ENCODE data around the gene FBLN1. TPM values are rescaled to one million over a fixed set of nuclear protein-coding genes. Genes with fewer than 3 reads are reported as not detected.

The FBLN1 gene
- polyA plus RNA-seq, 1 donor from 2014 or later: 3.4 TPM

DNA sequence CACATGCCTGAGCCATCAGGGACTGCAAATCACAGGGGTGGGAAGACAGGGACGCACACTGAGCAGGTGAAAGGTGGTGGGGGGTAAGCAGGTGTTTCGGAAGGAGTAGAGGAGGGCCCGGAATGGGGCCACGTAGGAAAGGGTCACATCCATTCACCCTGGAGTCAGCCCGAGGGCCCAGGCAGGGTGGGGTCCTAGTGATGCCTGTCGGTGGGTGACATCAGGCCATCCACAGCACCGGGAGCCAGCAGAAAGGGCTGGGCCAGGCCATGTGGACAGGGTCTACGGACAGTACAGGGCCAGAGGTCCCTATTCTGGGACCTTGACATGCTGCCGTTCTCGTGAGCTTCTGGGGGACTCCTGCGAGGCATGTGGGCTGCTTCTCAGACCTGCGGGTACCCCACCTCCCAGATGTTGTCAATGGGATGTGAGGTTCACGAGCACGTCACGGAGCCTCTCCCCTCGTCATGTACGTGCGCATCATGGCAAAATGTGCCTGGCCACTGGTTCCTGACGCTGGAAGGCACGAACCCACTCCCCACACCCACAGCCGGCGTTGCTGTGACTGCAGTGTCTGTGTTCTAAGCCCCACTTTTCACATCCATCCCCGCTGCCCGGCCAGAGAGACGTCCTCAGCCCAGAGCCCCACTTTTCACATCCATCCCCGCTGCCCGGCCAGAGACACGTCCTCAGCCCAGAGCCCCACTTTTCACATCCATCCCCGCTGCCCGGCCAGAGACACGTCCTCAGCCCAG lies 84.1 kb downstream of the FBLN1 start:
- Histone ChIP-seq H3K27me3 (ENCODE audit: insufficient read depth, low read depth, low read length) (no peaks in the 10 kb centered on the region), H3K9ac (ENCODE audit: low read length) (no peak overlapping the region), H3F3A (ENCODE audit: insufficient read depth, low read length, poor library complexity, severe bottlenecking) (no peaks in the 10 kb centered on the region), H3K9me2 (ENCODE audit: insufficient read depth, low read length) (no peaks in the 10 kb centered on the region), H3K9me3 (ENCODE audit: low read length) (no peaks in the 10 kb centered on the region), H3K4me3 (ENCODE audit: low read length) (no peak overlapping the region), H3K27ac (ENCODE audit: low read length) (no peak overlapping the region), H3K79me2 (replicated peaks; ENCODE audit: insufficient read depth, low read length) (no peaks in the 10 kb centered on the region), H4K20me1 (ENCODE audit: insufficient read depth) (no peaks in the 10 kb centered on the region), H3K4me2 (ENCODE audit: low read length) (no peak overlapping the region), H2AFZ (ENCODE audit: low read depth, low read length) (no peak overlapping the region), H3K36me3 (ENCODE audit: insufficient read depth, low read length) (no peaks in the 10 kb centered on the region)
- no peak for TF ChIP-seq EP300 (conservative IDR thresholded peaks at IDR 0.05; ENCODE audit: poor library complexity, severe bottlenecking)
- TF ChIP-seq EZH2 (IDR thresholded peaks at IDR 0.05; ENCODE audit: borderline replicate concordance, insufficient read depth, low read length, poor library complexity, severe bottlenecking): no peak
- no peak for TF ChIP-seq POLR2AphosphoS5 (IDR thresholded peaks at IDR 0.05)
- no peak for TF ChIP-seq SMC3 (conservative IDR thresholded peaks at IDR 0.05; ENCODE audit: poor library complexity)
- no peak for TF ChIP-seq MXI1 (conservative IDR thresholded peaks at IDR 0.05; ENCODE audit: poor library complexity, severe bottlenecking)
- TF ChIP-seq TAF1 (IDR thresholded peaks at IDR 0.05; ENCODE audit: low read depth): no peak
- TF ChIP-seq, protein P1, sequence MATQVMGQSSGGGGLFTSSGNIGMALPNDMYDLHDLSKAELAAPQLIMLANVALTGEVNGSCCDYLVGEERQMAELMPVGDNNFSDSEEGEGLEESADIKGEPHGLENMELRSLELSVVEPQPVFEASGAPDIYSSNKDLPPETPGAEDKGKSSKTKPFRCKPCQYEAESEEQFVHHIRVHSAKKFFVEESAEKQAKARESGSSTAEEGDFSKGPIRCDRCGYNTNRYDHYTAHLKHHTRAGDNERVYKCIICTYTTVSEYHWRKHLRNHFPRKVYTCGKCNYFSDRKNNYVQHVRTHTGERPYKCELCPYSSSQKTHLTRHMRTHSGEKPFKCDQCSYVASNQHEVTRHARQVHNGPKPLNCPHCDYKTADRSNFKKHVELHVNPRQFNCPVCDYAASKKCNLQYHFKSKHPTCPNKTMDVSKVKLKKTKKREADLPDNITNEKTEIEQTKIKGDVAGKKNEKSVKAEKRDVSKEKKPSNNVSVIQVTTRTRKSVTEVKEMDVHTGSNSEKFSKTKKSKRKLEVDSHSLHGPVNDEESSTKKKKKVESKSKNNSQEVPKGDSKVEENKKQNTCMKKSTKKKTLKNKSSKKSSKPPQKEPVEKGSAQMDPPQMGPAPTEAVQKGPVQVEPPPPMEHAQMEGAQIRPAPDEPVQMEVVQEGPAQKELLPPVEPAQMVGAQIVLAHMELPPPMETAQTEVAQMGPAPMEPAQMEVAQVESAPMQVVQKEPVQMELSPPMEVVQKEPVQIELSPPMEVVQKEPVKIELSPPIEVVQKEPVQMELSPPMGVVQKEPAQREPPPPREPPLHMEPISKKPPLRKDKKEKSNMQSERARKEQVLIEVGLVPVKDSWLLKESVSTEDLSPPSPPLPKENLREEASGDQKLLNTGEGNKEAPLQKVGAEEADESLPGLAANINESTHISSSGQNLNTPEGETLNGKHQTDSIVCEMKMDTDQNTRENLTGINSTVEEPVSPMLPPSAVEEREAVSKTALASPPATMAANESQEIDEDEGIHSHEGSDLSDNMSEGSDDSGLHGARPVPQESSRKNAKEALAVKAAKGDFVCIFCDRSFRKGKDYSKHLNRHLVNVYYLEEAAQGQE (IDR thresholded peaks at IDR 0.05; ENCODE audit: borderline replicate concordance): no peak
- TF ChIP-seq RAD21 (conservative IDR thresholded peaks at IDR 0.05): no peak
- TF ChIP-seq, protein P2, sequence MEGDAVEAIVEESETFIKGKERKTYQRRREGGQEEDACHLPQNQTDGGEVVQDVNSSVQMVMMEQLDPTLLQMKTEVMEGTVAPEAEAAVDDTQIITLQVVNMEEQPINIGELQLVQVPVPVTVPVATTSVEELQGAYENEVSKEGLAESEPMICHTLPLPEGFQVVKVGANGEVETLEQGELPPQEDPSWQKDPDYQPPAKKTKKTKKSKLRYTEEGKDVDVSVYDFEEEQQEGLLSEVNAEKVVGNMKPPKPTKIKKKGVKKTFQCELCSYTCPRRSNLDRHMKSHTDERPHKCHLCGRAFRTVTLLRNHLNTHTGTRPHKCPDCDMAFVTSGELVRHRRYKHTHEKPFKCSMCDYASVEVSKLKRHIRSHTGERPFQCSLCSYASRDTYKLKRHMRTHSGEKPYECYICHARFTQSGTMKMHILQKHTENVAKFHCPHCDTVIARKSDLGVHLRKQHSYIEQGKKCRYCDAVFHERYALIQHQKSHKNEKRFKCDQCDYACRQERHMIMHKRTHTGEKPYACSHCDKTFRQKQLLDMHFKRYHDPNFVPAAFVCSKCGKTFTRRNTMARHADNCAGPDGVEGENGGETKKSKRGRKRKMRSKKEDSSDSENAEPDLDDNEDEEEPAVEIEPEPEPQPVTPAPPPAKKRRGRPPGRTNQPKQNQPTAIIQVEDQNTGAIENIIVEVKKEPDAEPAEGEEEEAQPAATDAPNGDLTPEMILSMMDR (IDR thresholded peaks at IDR 0.05; ENCODE audit: poor library complexity, severe bottlenecking): no peak

DNA sequence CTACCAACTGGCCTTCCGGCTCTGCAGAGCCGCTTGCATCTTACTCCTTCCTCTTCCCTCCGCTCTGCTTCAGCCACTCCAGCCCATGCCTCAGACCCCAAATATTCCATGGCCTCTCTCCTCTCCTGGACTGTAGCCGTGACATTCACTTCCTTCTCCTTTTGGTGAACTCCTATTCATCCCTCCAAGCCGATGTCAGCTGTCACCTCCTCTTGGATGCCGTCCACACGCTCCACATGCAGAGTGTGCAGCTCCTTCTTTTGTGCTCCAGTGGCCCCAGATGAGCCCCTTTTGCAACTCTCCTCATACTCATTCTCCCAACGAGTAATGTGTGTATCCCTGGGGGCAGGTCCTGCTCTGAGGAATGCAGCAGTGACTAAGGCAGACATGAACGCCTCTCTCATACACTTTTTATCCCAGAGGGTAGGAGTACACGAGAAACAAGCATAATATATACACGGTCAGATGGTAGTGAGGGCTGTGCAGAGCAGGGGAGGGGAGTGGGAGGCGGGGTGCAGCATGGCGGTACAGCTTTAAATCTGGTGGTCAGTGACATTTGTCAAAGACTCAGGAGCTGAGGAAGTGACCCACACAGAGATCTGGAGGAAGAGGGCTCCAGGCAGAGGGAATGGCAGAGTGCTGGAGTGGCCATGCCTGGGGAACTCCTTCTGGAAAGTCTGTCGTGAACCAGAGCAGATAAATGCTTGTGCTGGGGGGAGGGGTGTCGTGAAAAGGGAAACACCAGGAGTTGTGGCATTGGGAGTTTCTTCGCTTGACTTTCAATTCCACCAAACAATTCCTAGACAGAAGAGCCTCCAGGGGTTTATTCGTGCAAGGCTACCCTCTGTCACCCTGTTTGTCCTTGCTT lies 85.2 kb downstream of the FBLN1 start:
- H3K9ac ChIP-seq (ENCODE audit: low read length): no peak overlapping the region
- no peak overlapping the region for H3K4me2 ChIP-seq (ENCODE audit: low read length)
- H3K36me3 ChIP-seq (ENCODE audit: insufficient read depth, low read length): no peaks in the 10 kb centered on the region
- TF ChIP-seq TAF1 (IDR thresholded peaks at IDR 0.05; ENCODE audit: low read depth) (no peak), EP300 (conservative IDR thresholded peaks at IDR 0.05; ENCODE audit: poor library complexity, severe bottlenecking) (no peak), MXI1 (conservative IDR thresholded peaks at IDR 0.05; ENCODE audit: poor library complexity, severe bottlenecking) (no peak), EZH2 (IDR thresholded peaks at IDR 0.05; ENCODE audit: borderline replicate concordance, insufficient read depth, low read length, poor library complexity, severe bottlenecking) (no peak), SMC3 (conservative IDR thresholded peaks at IDR 0.05; ENCODE audit: poor library complexity) (no peak), POLR2AphosphoS5 (IDR thresholded peaks at IDR 0.05) (no peak), RAD21 (conservative IDR thresholded peaks at IDR 0.05) (no peak)
- TF ChIP-seq, protein P2 (IDR thresholded peaks at IDR 0.05; ENCODE audit: poor library complexity, severe bottlenecking): no peak
- TF ChIP-seq, protein P1 (IDR thresholded peaks at IDR 0.05; ENCODE audit: borderline replicate concordance): no peak
- H3F3A ChIP-seq (ENCODE audit: insufficient read depth, low read length, poor library complexity, severe bottlenecking): no peaks in the 10 kb centered on the region
- H3K9me2 ChIP-seq (ENCODE audit: insufficient read depth, low read length): no peaks in the 10 kb centered on the region
- no peaks in the 10 kb centered on the region for H3K27me3 ChIP-seq (ENCODE audit: insufficient read depth, low read depth, low read length)
- H4K20me1 ChIP-seq (ENCODE audit: insufficient read depth): no peaks in the 10 kb centered on the region
- H2AFZ ChIP-seq (ENCODE audit: low read depth, low read length): no peak overlapping the region
- no peak overlapping the region for H3K27ac ChIP-seq (ENCODE audit: low read length)
- no peaks in the 10 kb centered on the region for H3K9me3 ChIP-seq (ENCODE audit: low read length)
- no peaks in the 10 kb centered on the region for H3K79me2 ChIP-seq (replicated peaks; ENCODE audit: insufficient read depth, low read length)
- no peak overlapping the region for H3K4me3 ChIP-seq (ENCODE audit: low read length)

Data from neural cell (in vitro differentiated cells).